ENCODE results near the gene OR6C1.

OR6C1 gene

DNA sequence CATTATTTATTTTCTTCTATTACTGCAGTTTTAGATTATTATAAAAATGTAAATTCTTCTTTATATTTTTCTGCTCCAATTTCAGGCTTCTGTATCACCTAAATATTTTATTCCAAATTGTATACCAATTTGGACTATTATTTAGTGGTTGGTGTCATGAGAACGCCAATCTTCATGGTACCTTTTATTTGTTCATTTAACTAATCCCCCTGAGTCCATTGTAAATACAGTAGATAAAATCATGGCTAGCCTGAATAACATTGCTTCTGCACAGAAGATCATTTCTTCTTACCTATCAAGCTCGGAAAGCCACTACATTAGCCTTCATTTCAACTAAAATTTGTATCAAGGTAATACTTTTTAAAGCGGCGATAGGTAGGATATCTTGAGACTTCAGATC is 48.5 kb downstream of the OR6C1 start, which contains the start of gene OR6C75:
OR6C75 (plus strand) TSS at position 301 of the 400 bp plus-strand sequence. CDS start 2,136 bp downstream, outside the sequence.
- TF ChIP-seq YY2 (tag by site-specific recombination; IDR thresholded peaks at IDR 0.05), result no peak
- no peak for TF ChIP-seq ZNF341 (tag by site-specific recombination; IDR thresholded peaks at IDR 0.05; ENCODE audit: low read depth)
- no peak for TF ChIP-seq ZBTB21 (tag by site-specific recombination; IDR thresholded peaks at IDR 0.05)
- no peak for TF ChIP-seq PRDM10 (tag by site-specific recombination; IDR thresholded peaks at IDR 0.05)
- TF ChIP-seq ZSCAN16 (tag by site-specific recombination; IDR thresholded peaks at IDR 0.05), result no peak
- Histone ChIP-seq H3K4me3 (ENCODE audit: low read depth, low read length) (no peak within 1 kb of the TSS), H3K4me1 (ENCODE audit: control insufficient read depth, insufficient read depth, low read length) (no peaks in the 10 kb centered on the region), H3K9me3 (ENCODE audit: control insufficient read depth, insufficient read depth, low read depth, low read length) (no peaks in the 10 kb centered on the region), H3K36me3 (ENCODE audit: control insufficient read depth in 2 of 2, insufficient read depth in 1 of 2, low read length in 2 of 2) (no peaks in the 10 kb centered on the region), H3K27ac (ENCODE audit: extremely low read depth, low read depth, low read length) (no peak within 1 kb of the TSS)
- ChIA-PET CTCF (interaction anchor here (1.0 to 1.3 kb wide), 2 partner anchors 12 to 294 kb away, joined by 3 to 5 read pairs; no protein-coding TSS in a partner anchor), POLR2A (no interaction called here)

DNA sequence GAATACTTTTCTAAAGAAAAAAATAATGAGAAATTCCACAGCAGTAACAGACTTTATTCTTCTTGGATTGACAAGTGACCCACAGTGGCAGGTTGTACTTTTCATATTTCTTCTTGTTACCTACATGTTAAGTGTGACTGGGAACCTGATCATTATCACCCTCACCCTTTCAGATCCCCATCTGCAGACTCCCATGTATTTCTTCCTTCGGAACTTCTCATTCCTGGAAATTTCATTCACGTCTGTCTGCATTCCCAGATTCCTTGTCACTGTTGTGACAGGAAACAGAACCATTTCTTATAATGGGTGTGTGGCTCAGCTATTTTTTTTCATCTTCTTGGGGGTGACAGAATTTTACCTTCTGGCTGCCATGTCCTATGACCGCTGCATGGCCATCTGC is 50.9 kb downstream of the OR6C1 start:
- H3K9me3 ChIP-seq (ENCODE audit: control insufficient read depth, insufficient read depth, low read depth, low read length), result no peaks in the 10 kb centered on the region
- CTCF ChIA-PET, result no interaction called here
- H3K36me3 ChIP-seq (ENCODE audit: control insufficient read depth in 2 of 2, insufficient read depth in 1 of 2, low read length in 2 of 2), result no peaks in the 10 kb centered on the region
- no peak for TF ChIP-seq ZNF529 (tag by site-specific recombination; IDR thresholded peaks at IDR 0.05; ENCODE audit: insufficient replicate concordance)
- TF ChIP-seq PRDM1 (tag by site-specific recombination; IDR thresholded peaks at IDR 0.05), result no peak
- no peak for TF ChIP-seq ZNF211 (tag by site-specific recombination; IDR thresholded peaks at IDR 0.05; ENCODE audit: low read depth)
- TF ChIP-seq, protein P1, sequence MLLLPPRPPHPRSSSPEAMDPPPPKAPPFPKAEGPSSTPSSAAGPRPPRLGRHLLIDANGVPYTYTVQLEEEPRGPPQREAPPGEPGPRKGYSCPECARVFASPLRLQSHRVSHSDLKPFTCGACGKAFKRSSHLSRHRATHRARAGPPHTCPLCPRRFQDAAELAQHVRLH (tag by site-specific recombination; IDR thresholded peaks at IDR 0.05), result no peak
- TF ChIP-seq ZSCAN4 (tag by site-specific recombination; IDR thresholded peaks at IDR 0.05), result no peak
- no peak for TF ChIP-seq ZNF292 (tag by site-specific recombination; IDR thresholded peaks at IDR 0.05; ENCODE audit: borderline replicate concordance, low read depth)
- TF ChIP-seq SCRT2 (tag by site-specific recombination; IDR thresholded peaks at IDR 0.05), result no peak
- TF ChIP-seq ZNF138 (tag by site-specific recombination; IDR thresholded peaks at IDR 0.05; ENCODE audit: borderline replicate concordance), result no peak
- no peak for TF ChIP-seq ZNF184 (tag by site-specific recombination; IDR thresholded peaks at IDR 0.05)
- no peak for TF ChIP-seq REPIN1 (tag by site-specific recombination; IDR thresholded peaks at IDR 0.05; ENCODE audit: low read depth)
- TF ChIP-seq ZNF223 (tag by site-specific recombination; IDR thresholded peaks at IDR 0.05), result no peak
- no peak for TF ChIP-seq ZNF24 (tag by site-specific recombination; IDR thresholded peaks at IDR 0.05)
- no peak for TF ChIP-seq ZNF148 (tag by site-specific recombination; IDR thresholded peaks at IDR 0.05; ENCODE audit: borderline replicate concordance)
- no peak for TF ChIP-seq ZBTB20 (tag by site-specific recombination; IDR thresholded peaks at IDR 0.05)
- no peak for TF ChIP-seq ZNF26 (tag by site-specific recombination; IDR thresholded peaks at IDR 0.05)
- no peak for TF ChIP-seq ZNF561 (tag by site-specific recombination; IDR thresholded peaks at IDR 0.05; ENCODE audit: borderline replicate concordance)
- no peak for TF ChIP-seq ZBTB48 (tag by site-specific recombination; IDR thresholded peaks at IDR 0.05)
- TF ChIP-seq, protein P2, sequence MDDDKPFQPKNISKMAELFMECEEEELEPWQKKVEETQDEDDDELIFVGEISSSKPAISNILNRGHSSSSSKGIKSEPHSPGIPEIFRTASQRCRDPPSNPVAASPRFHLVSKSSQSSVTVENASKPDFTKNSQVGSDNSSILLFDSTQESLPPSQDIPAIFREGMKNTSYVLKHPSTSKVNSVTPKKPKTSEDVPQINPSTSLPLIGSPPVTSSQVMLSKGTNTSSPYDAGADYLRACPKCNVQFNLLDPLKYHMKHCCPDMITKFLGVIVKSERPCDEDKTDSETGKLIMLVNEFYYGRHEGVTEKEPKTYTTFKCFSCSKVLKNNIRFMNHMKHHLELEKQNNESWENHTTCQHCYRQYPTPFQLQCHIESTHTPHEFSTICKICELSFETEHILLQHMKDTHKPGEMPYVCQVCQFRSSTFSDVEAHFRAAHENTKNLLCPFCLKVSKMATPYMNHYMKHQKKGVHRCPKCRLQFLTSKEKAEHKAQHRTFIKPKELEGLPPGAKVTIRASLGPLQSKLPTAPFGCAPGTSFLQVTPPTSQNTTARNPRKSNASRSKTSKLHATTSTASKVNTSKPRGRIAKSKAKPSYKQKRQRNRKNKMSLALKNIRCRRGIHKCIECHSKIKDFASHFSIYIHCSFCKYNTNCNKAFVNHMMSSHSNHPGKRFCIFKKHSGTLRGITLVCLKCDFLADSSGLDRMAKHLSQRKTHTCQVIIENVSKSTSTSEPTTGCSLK (tag by site-specific recombination; IDR thresholded peaks at IDR 0.05), result no peak
- POLR2A ChIA-PET, result no interaction called here
- no peak overlapping the region for H3K27ac ChIP-seq (ENCODE audit: extremely low read depth, low read depth, low read length)
- H3K4me1 ChIP-seq (ENCODE audit: control insufficient read depth, insufficient read depth, low read length), result no peaks in the 10 kb centered on the region
- H3K4me3 ChIP-seq (ENCODE audit: low read depth, low read length), result no peak overlapping the region
